ENCODE results near the gene CST5. TPM values are rescaled to one million over a fixed set of nuclear protein-coding genes. Genes with fewer than 3 reads are reported as not detected.
"Not testable (repeated sequence)": the region's sequence is repeated elsewhere in the genome, so short reads cannot be mapped to it uniquely, and the experiment has no call there.

CST5 gene
- total and polyA plus RNA-seq, 7 donors, result not detected

- intact Hi-C loops (cut with DNase I), result no loop called here
- H3K4me1 ChIP-seq, result no peaks in the 10 kb centered on the region
- TF ChIP-seq, protein P1, sequence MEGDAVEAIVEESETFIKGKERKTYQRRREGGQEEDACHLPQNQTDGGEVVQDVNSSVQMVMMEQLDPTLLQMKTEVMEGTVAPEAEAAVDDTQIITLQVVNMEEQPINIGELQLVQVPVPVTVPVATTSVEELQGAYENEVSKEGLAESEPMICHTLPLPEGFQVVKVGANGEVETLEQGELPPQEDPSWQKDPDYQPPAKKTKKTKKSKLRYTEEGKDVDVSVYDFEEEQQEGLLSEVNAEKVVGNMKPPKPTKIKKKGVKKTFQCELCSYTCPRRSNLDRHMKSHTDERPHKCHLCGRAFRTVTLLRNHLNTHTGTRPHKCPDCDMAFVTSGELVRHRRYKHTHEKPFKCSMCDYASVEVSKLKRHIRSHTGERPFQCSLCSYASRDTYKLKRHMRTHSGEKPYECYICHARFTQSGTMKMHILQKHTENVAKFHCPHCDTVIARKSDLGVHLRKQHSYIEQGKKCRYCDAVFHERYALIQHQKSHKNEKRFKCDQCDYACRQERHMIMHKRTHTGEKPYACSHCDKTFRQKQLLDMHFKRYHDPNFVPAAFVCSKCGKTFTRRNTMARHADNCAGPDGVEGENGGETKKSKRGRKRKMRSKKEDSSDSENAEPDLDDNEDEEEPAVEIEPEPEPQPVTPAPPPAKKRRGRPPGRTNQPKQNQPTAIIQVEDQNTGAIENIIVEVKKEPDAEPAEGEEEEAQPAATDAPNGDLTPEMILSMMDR (IDR thresholded peaks at IDR 0.05), result no peak
- no peaks in the 10 kb centered on the region for H3K36me3 ChIP-seq (ENCODE audit: insufficient read depth in 1 of 2, low read depth in 1 of 2)
- H3K27me3 ChIP-seq (ENCODE audit: insufficient read depth in 3 of 3, low read length in 2 of 3), result peaks cover 0 to 12% (median 0%) of the 10 kb centered on the region in 3 donors
- DNase-seq (no peak), ATAC-seq (no peak)
- H3K27ac ChIP-seq, result no peak overlapping the region
- 16 to 40% (median 31%) methylated on average over 1 of the region's 1 CpG for WGBS, 3 donors
- peaks cover 8% of the 10 kb centered on the region for H3K9me3 ChIP-seq
- no peak overlapping the region for H3K4me3 ChIP-seq
Observed at GRCh38 chr20:23907579-23907978, 28.0 kb upstream of the CST5 start.

GRCh38 chr20:23902396-23902795, 22.8 kb upstream of the CST5 start:
- H3K27ac ChIP-seq; H3K4me1 ChIP-seq; DNase-seq; H3K36me3 ChIP-seq (ENCODE audit: insufficient read depth in 1 of 2, low read depth in 1 of 2); intact Hi-C loops (cut with DNase I); H3K9me3 ChIP-seq; H3K27me3 ChIP-seq (ENCODE audit: insufficient read depth in 3 of 3, low read length in 2 of 3); ATAC-seq; H3K4me3 ChIP-seq: not testable (repeated sequence)
- WGBS, 3 donors, result 48 to 63% (median 63%) methylated on average over 4 to 7 of the region's 8 CpGs

- H3K4me1 ChIP-seq; DNase-seq; H3K4me3 ChIP-seq; H3K27me3 ChIP-seq (ENCODE audit: insufficient read depth in 3 of 3, low read length in 2 of 3); H3K27ac ChIP-seq; H3K36me3 ChIP-seq (ENCODE audit: insufficient read depth in 1 of 2, low read depth in 1 of 2); ATAC-seq; H3K9me3 ChIP-seq; intact Hi-C loops (cut with DNase I): not testable (repeated sequence)
- WGBS, 3 donors, result 63 to 96% (median 92%) methylated on average over 4 of the region's 4 CpGs
Observed at GRCh38 chr20:23890867-23891266, 11.3 kb upstream of the CST5 start.

- 30 to 36% (median 31%) methylated on average over 8 of the region's 8 CpGs for WGBS, 3 donors
- H3K27me3 ChIP-seq (ENCODE audit: insufficient read depth in 3 of 3, low read length in 2 of 3), result peaks cover 0 to 2% (median 0%) of the 10 kb centered on the region in 3 donors
Observed at GRCh38 chr20:23889775-23890187, 10.2 kb upstream of the CST5 start.

GRCh38 chr20:23887856-23888255, 8.3 kb upstream of the CST5 start:
- Histone ChIP-seq H3K27ac (no peak overlapping the region), H3K9me3 (no peaks in the 10 kb centered on the region), H3K36me3 (ENCODE audit: insufficient read depth in 1 of 2, low read depth in 1 of 2) (no peaks in the 10 kb centered on the region), H3K4me3 (no peak overlapping the region), H3K4me1 (no peaks in the 10 kb centered on the region), H3K27me3 (ENCODE audit: insufficient read depth in 3 of 3, low read length in 2 of 3) (peaks cover 0 to 2% (median 0%) of the 10 kb centered on the region in 3 donors)
- intact Hi-C loops (cut with DNase I), result no loop called here
- TF ChIP-seq, protein P1 (IDR thresholded peaks at IDR 0.05), result no peak
- DNase-seq, result no peak
- WGBS, 3 donors, result 59 to 67% (median 65%) methylated on average over 2 of the region's 2 CpGs
- no peak for ATAC-seq

More at GRCh38 chr20:23889775-23890187, 10.2 kb upstream of the CST5 start:
- Histone ChIP-seq H3K36me3 (ENCODE audit: insufficient read depth in 1 of 2, low read depth in 1 of 2) (no peaks in the 10 kb centered on the region), H3K4me3 (no peak overlapping the region), H3K27ac (no peak overlapping the region), H3K9me3 (no peaks in the 10 kb centered on the region), H3K4me1 (no peaks in the 10 kb centered on the region)
- peak in 1 of 2 donors; percentile 29 for DNase-seq
- peak; percentile 55 to 69 (median 60) for ATAC-seq
- intact Hi-C loops (cut with DNase I), result no loop called here
- TF ChIP-seq, protein P1 (IDR thresholded peaks at IDR 0.05), result peak; percentile 52

- DNase-seq, result no peak
- Histone ChIP-seq H3K27me3 (ENCODE audit: insufficient read depth in 3 of 3, low read length in 2 of 3) (peaks cover 0 to 2% (median 0%) of the 10 kb centered on the region in 3 donors), H3K9me3 (no peaks in the 10 kb centered on the region), H3K4me1 (no peaks in the 10 kb centered on the region), H3K27ac (no peak overlapping the region), H3K36me3 (ENCODE audit: insufficient read depth in 1 of 2, low read depth in 1 of 2) (no peaks in the 10 kb centered on the region), H3K4me3 (no peak overlapping the region)
- 94 to 97% (median 95%) methylated on average over 5 of the region's 5 CpGs for WGBS, 3 donors
- ATAC-seq, result no peak
- intact Hi-C loops (cut with DNase I), result no loop called here
- TF ChIP-seq, protein P1 (IDR thresholded peaks at IDR 0.05), result no peak
Observed at GRCh38 chr20:23884771-23885162, 5.2 kb upstream of the CST5 start.

All from psoas muscle (tissue), 8 donors.